Ramos (cell line): Measurements from ENCODE around the gene ZNF366.

ENCODE experiments used
- in situ Hi-C: fragments of 300-500 bp; cut with MboI; formaldehyde crosslinking; loops from one replicate; pipeline ENCODE4 v1.14.3; 2022; ENCODE audit warnings: low sequenced_read_pairs; ENCODE audit not compliant: unreplicated experiment

Gene ZNF366

DNA sequence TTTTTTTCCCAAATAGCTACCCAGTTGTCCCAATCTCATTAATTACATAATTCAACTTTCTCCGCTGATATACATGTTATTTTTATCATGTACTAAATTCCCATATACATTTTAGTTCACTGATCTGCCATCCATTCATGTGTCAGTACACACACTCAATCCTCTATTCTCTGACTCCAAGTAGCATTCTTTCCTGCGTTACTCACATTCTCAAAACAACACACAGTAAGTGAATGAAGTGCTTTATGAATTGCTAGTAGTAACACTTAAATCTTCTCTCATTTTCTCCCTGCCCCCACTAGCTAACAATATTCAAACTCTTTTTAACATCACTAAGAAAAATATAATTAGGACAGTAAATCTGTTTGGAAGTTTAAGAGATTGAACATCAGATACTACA is 8.9 kb downstream of the ZNF366 start:
- in situ Hi-C loops = no loop called here

DNA sequence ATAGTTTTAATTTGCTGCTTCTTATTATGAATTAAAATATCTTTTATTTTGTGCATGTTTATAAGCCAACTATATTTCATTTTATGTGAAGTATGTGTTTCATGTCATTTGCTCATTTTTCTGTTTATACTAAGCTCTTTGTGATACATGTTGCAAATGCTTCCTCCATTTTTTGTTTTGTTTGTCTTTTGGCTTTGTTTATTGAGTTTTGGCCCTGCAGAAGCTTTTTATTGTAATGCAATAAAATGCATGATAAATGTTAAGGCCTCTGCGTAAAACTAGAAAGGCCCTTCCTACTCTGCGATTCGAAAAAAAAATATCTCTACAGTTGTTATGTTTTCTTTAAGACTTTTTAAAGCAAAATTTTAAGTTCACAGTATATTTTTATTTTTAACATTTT is 9.4 kb downstream of the ZNF366 start:
- in situ Hi-C loops = no loop called here

DNA sequence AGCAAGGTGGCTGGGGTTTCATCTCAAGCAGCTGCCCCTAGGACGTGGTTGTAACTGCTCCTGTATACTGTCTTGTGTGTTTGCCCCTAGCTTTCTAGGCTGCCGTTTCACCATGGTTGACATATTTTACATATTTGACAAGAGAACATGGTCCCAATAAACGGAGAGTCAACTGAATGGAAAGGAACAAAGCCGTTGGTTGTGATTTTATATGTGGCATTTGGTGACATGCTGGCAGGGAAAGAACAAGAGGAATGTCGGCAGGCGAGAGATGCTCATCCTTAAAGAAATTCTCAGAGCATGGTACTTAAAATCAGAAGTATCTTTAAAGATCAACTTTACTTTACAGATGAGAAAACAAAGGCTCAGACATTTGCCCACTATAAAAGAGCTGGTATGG is 11.8 kb downstream of the ZNF366 start:
- in situ Hi-C loops = no loop called here

DNA sequence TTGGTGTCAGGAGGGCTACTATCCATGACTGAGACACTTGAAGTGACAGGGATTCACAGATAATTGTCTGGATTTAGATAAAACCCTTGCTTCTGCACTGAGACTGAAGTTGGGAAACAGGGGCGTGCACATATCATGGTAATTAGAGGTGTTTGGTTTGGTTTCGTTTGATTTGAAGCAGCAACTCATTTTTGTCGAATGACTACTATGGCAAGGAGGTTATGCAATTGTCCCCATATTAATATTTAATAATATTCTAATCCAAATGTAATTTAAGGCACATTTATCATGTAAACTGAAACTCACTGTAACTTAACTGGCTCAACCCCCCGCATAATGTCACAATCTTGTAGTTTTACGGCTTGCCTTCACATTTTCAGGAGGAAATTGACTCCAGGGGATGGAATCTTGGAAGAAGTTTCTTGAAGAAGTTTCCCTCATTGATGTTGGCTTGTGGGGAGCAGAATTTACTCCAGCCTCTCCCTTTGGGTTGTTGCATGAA is 12.5 kb downstream of the ZNF366 start:
- in situ Hi-C loops = no loop called here

DNA sequence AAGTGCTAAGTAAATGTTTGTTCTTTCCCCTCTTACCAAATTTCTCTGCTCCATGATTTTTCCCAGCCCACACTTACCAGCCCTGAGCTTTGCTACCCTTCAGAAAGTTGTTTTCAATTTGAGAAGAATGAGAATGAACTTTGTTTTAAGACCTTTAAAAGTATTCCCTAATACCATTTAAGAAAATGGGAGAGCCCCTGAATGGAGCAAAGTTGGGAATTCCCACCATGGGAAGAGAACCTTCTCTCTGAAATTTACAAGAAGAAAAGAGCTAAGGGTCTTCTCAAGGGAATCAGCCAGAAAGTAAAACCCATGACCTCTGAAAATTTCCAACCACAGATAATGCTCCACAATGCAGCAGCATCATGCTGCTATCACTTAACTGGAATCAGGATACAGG is 17.7 kb downstream of the ZNF366 start:
- in situ Hi-C loops = no loop called here

DNA sequence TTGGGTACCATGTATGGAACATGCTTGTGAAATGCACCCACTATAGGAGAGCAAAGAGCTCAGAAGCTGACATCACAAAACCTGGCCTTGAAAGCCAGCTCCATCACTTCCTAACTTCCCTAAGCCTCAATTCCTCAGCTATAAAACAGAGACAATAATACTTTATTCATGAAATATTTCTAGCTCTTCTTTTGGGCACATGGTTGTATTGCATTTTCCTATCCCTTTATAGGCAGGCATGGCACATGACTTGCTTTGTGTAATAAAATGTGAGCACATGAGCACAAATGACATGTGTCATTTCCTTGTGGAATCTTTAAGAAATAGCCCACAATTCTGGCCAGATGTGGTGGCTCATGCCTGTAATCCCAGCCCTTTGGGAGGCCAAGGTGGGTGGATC is 18.5 kb downstream of the ZNF366 start:
- in situ Hi-C loops = no loop called here

DNA sequence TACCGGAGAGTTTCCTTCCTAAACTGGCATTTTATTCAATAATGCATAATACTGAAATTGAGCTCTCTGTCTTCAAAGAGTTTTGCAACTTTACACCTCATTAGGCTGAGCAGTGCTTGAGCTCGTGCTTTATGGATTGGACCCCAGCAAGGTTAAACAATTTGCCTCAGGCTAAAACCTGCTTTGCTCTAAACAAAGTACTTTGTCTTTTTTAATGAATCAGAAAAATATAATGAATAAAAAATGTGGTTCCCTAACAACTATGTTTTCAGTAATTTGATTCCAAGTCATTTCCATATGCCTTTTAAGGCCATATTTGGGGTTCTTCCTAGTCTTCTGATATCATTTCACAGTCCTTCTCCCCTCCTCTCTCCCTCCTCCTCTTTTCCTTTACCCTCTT is 20.0 kb downstream of the ZNF366 start:
- in situ Hi-C loops = no loop called here

DNA sequence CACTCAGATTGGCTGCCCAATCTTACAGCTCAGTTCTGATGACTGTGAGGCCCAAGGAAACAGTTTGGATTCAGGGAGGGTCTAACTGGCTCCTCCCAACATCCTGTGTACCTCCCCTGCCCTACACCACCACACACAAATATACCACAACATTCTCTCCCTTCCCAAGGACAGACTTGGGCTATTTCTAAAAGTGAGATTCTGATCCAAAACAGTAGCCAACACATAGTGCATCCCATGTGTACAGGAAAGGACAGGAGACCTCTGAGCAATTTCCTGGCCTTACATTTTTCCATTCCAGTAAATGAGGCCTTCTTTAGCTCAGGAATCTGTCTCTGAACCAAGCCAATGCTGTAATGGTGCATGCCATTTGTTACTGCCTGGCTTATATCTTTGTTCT is 20.8 kb downstream of the ZNF366 start:
- in situ Hi-C loops = no loop called here

DNA sequence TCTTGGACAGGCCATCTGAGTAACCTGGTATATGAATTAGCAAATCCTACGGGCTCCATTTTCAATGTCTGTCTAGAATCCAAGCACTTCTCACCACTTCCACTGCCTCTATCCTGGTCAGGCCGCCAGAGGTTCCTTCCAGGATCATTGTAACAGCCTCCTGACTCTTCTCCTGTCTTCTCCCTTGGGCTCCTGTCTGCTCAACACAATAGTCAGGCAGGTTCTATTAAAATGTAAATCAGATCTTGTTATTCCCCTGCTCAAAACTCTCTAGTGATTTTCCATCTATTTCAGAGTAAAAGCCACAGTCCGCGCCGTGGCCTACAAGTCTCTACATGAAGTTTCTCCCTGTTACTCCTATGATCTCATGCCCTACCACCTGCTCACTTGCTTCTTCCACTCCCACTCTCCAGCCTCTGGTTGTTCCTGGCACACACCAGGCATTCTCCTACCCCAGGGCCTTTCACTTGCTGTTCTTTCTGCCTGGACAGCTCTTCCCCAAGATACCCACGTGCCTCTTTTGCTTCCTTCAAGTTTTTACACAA is 21.7 kb downstream of the ZNF366 start:
- in situ Hi-C loops = no loop called here

DNA sequence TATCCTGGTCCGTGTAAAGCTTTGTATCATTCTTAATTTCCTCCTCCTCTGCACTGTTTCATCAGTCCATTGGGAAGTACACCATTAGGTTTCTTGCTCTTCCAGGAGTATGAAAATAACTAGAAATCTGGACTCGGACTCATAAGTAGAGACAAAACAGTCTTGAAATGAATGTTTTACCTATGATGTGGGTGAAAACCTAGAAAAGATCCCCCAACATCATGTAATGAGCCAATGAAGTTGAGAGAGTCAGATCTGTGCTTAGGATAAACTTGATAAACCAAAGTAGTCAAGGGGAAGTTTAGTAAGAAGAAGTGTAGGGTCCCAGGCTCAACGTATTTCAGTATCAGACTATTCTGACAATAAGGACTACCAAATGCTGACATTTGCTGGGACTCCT is 25.2 kb downstream of the ZNF366 start:
- in situ Hi-C loops = no loop called here

DNA sequence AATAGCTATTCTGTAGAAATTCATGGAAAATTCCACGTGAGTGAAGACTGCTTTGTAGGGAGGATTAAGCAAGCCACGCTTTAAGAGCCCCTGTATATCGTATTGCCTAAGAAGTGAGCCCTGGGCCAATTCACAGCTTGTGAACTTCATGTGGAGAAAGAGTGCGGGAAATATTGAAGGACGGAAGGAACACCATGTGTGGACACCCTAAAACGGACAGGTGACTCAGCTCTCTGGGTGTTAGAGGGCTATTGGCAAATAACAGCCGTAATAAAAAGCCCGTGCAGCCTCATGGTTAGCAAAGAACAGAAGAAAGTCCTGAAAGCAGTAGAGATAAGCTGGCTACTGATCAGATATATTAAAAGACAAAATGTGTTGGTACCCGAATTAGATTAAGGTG is 26.4 kb downstream of the ZNF366 start:
- in situ Hi-C loops = no loop called here

DNA sequence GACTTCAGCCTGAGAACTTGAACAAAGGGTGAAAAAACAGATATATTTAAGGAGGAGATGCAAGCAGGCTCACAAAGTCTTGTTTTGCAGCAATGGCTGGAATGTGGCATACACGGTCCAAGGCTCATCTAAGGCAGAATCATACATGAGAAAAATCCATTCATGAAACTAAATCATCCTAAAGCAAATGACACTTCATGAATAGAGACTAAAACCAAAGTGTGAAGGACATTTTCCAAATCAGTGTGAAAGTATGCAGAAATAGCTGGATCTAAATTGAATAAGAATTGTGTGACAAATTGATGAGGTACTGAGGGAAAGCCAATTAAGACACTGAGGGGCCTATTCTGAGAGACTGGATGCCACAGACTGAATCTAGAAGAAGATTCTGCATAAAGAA is 27.3 kb downstream of the ZNF366 start:
- in situ Hi-C loops = no loop called here

DNA sequence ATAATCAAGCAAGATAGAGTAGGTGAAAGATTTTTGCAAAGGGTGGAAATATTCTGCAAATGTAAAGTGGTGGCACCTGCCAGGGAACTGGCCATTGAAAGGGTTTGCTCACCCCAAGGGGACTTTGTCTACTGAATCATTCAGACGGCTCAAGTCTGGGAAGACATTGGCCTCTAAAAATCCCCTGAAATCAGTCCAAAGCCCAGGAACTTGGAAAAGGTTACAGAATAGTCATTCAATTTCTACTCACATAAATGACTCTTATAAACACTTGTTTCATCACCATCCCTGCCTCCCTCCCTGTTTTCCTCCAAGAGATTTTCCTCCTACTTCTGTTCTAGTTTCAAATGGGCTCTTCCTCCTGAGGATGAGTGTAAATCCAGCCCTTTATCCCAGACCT is 28.5 kb downstream of the ZNF366 start:
- in situ Hi-C loops = no loop called here

DNA sequence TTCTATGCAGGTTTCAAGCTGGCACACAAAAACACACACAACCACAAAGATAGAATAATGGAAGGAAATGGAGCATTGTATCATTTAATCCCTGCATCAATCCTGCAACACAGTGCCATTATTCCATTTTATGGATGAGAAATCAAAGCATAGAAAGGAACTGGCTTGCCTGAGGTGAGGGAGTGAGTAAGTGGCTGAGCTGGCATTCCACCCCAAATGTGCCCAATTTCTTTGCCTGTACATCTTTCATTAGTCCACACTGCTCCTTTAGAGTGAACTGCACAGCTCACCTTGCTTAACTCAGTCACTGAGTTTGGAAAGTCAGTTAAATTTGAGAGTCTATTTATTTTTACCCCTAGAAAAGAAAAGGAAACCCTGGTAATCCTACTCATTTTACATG is 28.9 kb downstream of the ZNF366 start:
- in situ Hi-C loops = no loop called here

DNA sequence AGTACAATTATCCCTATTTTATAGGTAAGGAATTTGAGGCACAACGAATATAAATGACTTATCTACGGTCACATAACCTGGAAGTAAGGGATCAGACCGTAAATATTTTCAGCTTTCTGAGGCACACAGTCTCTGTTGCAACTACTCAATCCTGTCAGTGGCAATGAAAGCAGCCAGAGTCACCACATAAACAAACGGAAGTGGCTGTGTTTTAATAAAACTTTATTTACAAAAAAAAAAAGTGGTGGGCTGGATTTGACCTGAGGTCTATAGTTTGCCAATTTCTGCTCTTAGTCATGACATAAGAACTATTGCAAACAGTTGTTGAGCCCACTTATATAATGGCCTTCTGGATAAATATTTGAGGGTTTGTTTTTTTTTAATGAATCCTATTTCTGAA is 29.6 kb downstream of the ZNF366 start:
- in situ Hi-C loops = no loop called here

DNA sequence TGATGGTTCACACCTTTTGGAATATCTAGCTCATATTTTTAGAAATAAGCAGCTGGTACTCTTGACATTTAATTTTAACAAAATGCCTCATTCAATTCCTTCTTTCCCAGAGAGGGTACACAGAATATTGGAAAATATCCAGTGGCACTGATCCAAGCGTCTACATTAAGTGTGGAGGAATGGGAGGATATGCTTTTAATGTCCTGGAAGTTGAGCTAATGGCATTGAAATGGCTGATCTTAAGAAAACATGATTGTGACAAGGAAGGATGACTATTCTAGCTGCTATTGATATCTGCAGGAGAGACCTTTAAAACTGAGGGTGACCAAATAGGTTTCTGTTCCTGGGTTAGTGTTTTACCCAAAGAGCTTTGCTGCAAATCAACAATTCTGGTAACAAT is 30.0 kb downstream of the ZNF366 start:
- in situ Hi-C loops = no loop called here

DNA sequence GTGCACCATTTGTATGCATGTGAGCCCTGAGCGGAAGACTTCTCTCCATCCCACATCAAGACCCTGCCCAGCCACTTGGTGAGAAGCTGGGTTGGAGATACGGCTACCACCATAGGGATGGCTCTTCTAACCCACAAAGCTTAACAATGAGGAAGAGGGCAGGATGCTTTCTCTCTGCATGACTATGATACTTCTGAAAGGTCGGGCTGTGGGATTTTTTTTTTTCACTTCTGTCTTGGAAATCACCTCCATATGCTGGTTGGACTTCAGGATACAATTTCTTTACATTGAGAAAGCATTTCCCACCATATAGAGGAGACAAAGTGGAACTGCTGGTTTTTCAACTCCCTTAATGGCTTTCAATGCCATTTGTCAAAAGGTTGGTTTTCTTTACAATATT is 30.5 kb downstream of the ZNF366 start:
- in situ Hi-C loops = no loop called here

DNA sequence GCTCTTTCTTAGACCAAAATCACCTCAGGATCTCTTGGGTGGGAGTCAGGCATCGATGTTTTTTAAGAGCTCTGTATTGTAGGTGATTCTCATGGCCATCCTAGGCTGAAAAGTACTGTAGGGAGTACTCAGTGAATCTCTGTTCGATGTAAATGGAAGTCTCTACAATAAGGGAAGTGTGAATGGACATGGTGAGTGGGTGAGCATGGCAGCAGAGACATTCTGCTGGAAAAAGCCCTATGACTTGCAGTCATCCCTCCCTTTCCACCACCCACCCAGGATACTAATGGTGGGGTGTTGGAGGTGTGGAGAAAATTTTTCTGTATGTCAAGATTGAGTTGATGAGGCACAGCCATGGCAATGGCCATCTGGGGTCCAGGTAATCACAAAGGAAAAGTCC is 30.9 kb downstream of the ZNF366 start:
- in situ Hi-C loops = no loop called here

DNA sequence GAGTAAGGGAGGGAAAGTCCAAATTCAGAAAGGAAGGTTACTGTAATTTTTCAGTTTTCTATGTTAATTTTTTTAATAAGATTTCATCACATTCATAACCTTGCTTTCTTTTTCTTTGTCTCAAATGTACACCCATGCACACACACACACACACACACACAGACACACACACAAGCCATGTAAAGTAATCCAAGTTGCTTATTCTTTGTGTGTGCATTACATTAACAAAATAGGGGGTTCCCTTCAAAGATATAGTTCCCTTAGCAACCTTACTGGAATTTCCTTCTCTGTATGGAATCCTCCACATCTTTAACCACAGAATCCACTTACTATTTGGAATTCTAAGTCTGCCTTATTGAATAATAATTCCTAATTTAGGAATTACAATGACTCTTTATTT is 32.7 kb downstream of the ZNF366 start:
- in situ Hi-C loops = no loop called here

DNA sequence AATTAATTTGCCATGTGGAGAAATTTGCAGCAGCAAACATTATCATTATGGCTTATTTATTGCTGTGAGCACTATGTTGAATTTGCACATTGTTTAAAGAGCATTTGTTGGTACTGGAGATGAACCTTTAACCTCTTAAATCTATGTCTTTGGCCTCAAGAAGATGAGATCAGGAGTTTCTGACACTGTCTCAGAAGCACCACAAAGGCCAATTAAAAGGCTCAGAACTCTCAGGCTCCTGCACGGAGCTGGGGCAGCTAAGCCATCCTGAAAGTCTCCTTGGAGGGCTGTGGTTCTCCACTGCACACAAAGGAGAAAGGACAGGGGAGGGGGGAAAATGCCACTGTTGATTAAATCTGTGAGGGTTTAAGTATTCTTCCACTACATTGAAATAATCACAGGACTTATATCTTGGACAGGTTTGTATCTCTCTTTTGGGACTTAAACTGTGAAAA is 33.1 kb downstream of the ZNF366 start:
- in situ Hi-C loops = no loop called here

DNA sequence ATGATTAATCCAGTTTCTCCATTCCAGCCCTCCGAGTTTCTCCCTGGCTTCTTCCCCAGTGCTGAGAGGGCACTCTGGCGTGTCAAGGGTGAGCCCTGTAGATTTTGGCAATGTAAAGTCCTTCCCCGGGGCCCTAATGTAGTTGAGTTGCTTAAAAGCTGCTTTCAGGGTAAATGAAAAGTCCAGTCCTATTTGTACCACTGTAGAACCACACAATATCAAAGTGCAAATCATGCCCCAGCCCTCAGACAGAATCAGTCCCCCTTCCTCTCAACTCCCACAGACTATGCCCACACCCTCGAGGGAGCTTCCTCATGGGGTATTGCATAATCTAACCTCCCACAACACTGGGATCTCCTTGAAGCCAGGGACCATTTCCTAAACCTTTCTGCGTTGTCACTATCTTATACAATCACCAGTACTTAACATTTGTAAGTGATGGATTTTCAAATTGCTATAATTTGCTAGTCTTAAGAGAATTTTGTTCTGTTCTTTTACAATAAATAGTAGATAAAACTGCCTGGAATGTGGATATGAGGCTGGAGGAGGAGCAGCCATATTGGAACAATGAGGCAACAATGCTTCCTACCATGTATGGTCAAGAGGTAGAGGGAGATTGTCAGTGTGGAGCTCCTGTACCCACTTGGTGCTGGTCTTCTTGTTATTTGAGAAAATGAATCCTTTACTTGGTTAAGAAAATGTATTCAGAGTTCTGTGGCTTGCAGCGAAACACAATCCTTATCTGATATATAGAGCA is 34.4 kb downstream of the ZNF366 start:
- in situ Hi-C loops = no loop called here

DNA sequence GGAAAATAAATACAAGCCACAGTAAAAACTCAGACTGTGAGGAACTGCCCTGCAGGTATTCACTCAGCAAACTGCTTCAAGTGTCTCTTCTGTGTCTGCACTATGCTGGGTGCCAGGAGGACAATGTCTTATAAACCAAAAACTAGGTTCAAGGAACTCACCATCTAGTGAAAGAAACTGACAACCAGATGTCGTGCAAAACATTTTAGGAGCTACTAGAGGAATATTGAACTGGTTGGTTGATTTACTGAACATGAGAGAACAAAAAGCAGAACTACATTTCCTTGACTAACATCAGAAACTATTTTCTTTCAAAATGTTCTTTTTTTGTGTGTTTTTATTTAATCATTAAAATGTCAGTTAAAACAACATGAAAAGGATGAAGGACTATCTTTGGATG is 35.2 kb downstream of the ZNF366 start:
- in situ Hi-C loops = no loop called here
